ENCODE results near the gene STBD1. TPM values are rescaled to one million over a fixed set of nuclear protein-coding genes. Genes with fewer than 3 reads are reported as not detected.
A peak's percentile ranks its signal among the peaks of the same experiment; 100 is the strongest.

Gene STBD1
- total and polyA plus RNA-seq, 9 of the 15 experiments (the other 6 are each of a cell fraction or from before 2014, with no cell fraction given), result 0.08 to 0.64 (median 0.27) TPM; not detected in 2

DNA sequence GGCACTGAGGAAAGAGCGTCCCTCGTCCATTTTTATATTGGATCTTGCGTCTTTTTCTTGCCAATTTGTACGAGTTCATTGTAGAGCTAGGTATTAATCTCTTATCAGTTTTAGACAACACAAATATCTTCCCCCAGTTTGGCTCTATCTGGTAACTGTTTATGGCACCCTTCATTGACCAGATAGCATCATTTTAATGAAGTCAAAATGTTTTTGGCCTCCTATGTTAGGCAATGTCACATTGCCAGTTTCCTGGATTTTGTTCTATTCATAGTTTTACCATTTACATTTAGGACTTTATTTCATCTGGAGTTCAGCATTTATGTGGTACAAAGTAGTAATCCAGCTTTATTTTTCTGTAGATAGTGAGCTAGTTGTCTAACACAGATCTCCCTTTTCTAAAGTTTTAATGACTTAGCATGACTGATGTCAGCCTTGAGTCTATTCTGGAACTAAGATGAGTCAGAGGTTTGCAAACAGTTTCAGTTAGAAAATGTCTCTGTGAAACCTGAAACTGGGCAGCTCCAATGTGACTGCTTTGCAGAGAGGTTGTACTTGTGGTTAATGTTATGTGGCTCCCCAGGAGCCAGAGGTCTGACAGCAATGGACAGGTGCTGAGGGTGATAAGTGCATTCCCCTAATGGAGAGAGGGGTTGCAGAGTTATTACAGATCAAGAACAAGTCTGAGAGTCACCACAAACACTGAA lies 5.3 kb upstream of the STBD1 start (continued):
- TF ChIP-seq DIDO1 (tag; IDR thresholded peaks at IDR 0.05; ENCODE audit: low read depth) (no peak), SIRT6 (IDR thresholded peaks at IDR 0.05; ENCODE audit: low read depth, low read length) (no peak), ZNF121 (CRISPR knock-in tag; conservative IDR thresholded peaks at IDR 0.05) (no peak), CREBBP (IDR thresholded peaks at IDR 0.05; ENCODE audit: low read depth, low read length) (no peak), TCF7L2 (IDR thresholded peaks at IDR 0.05; ENCODE audit: low read depth, low read length) (no peak), PHF21A (IDR thresholded peaks at IDR 0.05; ENCODE audit: borderline replicate concordance, low read depth) (no peak), TEAD1 (CRISPR knock-in tag; IDR thresholded peaks at IDR 0.05) (peak; percentile 67 to 95; a peak in 3 of 4 replicates), RHOXF2B (CRISPR knock-in tag; conservative IDR thresholded peaks at IDR 0.05) (no peak), SRSF1 (IDR thresholded peaks at IDR 0.05; ENCODE audit: low read depth, low read length) (no peak), TBP (optimal IDR thresholded peaks at IDR 0.05; ENCODE audit: low read depth, low read length) (no peak), GTF2A2 (tag; IDR thresholded peaks at IDR 0.05) (no peak), BRD4 (IDR thresholded peaks at IDR 0.05) (no peak), BCOR (IDR thresholded peaks at IDR 0.05) (0 out of 2 replicates have a peak, but pooled peaks have one; percentile 40), SOX6 (IDR thresholded peaks at IDR 0.05) (peak; percentile 90), ETS2 (tag; IDR thresholded peaks at IDR 0.05; ENCODE audit: borderline replicate concordance, poor library complexity, severe bottlenecking) (no peak), PHF20 (IDR thresholded peaks at IDR 0.05; ENCODE audit: partially characterized antibody) (no peak), KLF10 (CRISPR knock-in tag; IDR thresholded peaks at IDR 0.05) (no peak), GABPB2 (CRISPR knock-in tag; conservative IDR thresholded peaks at IDR 0.05) (no peak)
- TF ChIP-seq, protein P1, sequence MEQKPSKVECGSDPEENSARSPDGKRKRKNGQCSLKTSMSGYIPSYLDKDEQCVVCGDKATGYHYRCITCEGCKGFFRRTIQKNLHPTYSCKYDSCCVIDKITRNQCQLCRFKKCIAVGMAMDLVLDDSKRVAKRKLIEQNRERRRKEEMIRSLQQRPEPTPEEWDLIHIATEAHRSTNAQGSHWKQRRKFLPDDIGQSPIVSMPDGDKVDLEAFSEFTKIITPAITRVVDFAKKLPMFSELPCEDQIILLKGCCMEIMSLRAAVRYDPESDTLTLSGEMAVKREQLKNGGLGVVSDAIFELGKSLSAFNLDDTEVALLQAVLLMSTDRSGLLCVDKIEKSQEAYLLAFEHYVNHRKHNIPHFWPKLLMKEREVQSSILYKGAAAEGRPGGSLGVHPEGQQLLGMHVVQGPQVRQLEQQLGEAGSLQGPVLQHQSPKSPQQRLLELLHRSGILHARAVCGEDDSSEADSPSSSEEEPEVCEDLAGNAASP (IDR thresholded peaks at IDR 0.05), result no peak
- TF ChIP-seq, protein P2, sequence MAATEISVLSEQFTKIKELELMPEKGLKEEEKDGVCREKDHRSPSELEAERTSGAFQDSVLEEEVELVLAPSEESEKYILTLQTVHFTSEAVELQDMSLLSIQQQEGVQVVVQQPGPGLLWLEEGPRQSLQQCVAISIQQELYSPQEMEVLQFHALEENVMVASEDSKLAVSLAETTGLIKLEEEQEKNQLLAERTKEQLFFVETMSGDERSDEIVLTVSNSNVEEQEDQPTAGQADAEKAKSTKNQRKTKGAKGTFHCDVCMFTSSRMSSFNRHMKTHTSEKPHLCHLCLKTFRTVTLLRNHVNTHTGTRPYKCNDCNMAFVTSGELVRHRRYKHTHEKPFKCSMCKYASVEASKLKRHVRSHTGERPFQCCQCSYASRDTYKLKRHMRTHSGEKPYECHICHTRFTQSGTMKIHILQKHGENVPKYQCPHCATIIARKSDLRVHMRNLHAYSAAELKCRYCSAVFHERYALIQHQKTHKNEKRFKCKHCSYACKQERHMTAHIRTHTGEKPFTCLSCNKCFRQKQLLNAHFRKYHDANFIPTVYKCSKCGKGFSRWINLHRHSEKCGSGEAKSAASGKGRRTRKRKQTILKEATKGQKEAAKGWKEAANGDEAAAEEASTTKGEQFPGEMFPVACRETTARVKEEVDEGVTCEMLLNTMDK (IDR thresholded peaks at IDR 0.05; ENCODE audit: borderline replicate concordance, insufficient read depth, low read depth, low read length, poor library complexity, severe bottlenecking), result no peak
- TF ChIP-seq, protein P3, sequence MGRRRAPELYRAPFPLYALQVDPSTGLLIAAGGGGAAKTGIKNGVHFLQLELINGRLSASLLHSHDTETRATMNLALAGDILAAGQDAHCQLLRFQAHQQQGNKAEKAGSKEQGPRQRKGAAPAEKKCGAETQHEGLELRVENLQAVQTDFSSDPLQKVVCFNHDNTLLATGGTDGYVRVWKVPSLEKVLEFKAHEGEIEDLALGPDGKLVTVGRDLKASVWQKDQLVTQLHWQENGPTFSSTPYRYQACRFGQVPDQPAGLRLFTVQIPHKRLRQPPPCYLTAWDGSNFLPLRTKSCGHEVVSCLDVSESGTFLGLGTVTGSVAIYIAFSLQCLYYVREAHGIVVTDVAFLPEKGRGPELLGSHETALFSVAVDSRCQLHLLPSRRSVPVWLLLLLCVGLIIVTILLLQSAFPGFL (CRISPR knock-in tag; IDR thresholded peaks at IDR 0.05), result no peak
- TF ChIP-seq, protein P4, sequence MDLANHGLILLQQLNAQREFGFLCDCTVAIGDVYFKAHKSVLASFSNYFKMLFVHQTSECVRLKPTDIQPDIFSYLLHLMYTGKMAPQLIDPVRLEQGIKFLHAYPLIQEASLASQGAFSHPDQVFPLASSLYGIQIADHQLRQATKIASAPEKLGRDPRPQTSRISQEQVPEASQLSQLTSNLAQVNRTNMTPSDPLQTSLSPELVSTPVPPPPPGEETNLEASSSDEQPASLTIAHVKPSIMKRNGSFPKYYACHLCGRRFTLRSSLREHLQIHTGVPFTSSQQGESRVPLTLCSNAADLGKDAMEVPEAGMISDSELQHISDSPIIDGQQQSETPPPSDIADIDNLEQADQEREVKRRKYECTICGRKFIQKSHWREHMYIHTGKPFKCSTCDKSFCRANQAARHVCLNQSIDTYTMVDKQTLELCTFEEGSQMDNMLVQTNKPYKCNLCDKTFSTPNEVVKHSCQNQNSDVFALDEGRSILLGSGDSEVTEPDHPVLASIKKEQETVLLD (IDR thresholded peaks at IDR 0.05), result no peak
